ENCODE measurements around the gene AFF3.

- no peak for TF ChIP-seq CTCF (CRISPR knock-in tag; IDR thresholded peaks at IDR 0.05)
- no peak for TF ChIP-seq MBD4 (IDR thresholded peaks at IDR 0.05; ENCODE audit: borderline replicate concordance, low read length)
- no peak for TF ChIP-seq PCBP2 (optimal IDR thresholded peaks at IDR 0.05; ENCODE audit: low read depth, low read length, poor library complexity, severe bottlenecking)
- no peak for TF ChIP-seq FOXP1 (IDR thresholded peaks at IDR 0.05)
- no peak for TF ChIP-seq FOXP1 (CRISPR knock-in tag; IDR thresholded peaks at IDR 0.05)
- no peak for TF ChIP-seq ZNF282 (IDR thresholded peaks at IDR 0.05; ENCODE audit: partially characterized antibody)
- no peak for TF ChIP-seq NFIC (IDR thresholded peaks at IDR 0.05; ENCODE audit: low read length)
- no peak for TF ChIP-seq EP300 (IDR thresholded peaks at IDR 0.05; ENCODE audit: low read depth in 2 of 2, low read length in 2 of 2)
- TF ChIP-seq EP300 (CRISPR knock-in tag; IDR thresholded peaks at IDR 0.05; ENCODE audit: borderline replicate concordance) = no peak
- no peak for TF ChIP-seq TCF7 (IDR thresholded peaks at IDR 0.05; ENCODE audit: low read depth)
- TF ChIP-seq ZZZ3 (CRISPR knock-in tag; IDR thresholded peaks at IDR 0.05; ENCODE audit: borderline replicate concordance) = no peak
These were observed 570.9 kb downstream of the AFF3 start for GRCh38 chr2:99571533-99571932.

Data from HepG2 (cell line).